ENCODE measurements around the gene BCAS1.

- no peak for TF ChIP-seq REST (tag by site-specific recombination; IDR thresholded peaks at IDR 0.05)
- no peak for TF ChIP-seq ZNF266 (tag by site-specific recombination; IDR thresholded peaks at IDR 0.05; ENCODE audit: low read depth)
- no peak for TF ChIP-seq KLF17 (tag by site-specific recombination; IDR thresholded peaks at IDR 0.05)
- no peak for TF ChIP-seq CTCF (tag by site-specific recombination; IDR thresholded peaks at IDR 0.05)
- no peak for TF ChIP-seq ZNF785 (tag by site-specific recombination; IDR thresholded peaks at IDR 0.05)
- no peak for TF ChIP-seq ZBTB20 (tag by site-specific recombination; IDR thresholded peaks at IDR 0.05)
Measured at GRCh38 chr20:53984356-53985149, 85.8 kb downstream of the BCAS1 start.

Data from HEK293 (cell line).